Measurements from ENCODE around the gene CR1L. TPM values are rescaled to one million over a fixed set of nuclear protein-coding genes. Genes with fewer than 3 reads are reported as not detected.
"Not testable (repeated sequence)": the region's sequence is repeated elsewhere in the genome, so short reads cannot be mapped to it uniquely, and the experiment has no call there.

The CR1L gene
- total RNA-seq, 1 donor from 2014 or later = not detected

- Mint-ChIP-seq H3K27me3 (ENCODE audit: low read depth) (no peaks in the 10 kb centered on the region), H3K4me1 (peaks cover 30% of the 10 kb centered on the region), H3K9me3 (no peaks in the 10 kb centered on the region), H3K4me3 (no peak overlapping the region), H3K27ac (no peak overlapping the region), H3K36me3 (no peaks in the 10 kb centered on the region)
- TF ChIP-seq CTCF (IDR thresholded peaks at IDR 0.05; ENCODE audit: unreplicated experiment) = no peak
- no peak for DNase-seq (ENCODE audit: low spot score in 2 of 2, unreplicated experiment in 2 of 2)
Measured at GRCh38 chr1:207747627-207748492, 102.9 kb downstream of the CR1L start.

DNA sequence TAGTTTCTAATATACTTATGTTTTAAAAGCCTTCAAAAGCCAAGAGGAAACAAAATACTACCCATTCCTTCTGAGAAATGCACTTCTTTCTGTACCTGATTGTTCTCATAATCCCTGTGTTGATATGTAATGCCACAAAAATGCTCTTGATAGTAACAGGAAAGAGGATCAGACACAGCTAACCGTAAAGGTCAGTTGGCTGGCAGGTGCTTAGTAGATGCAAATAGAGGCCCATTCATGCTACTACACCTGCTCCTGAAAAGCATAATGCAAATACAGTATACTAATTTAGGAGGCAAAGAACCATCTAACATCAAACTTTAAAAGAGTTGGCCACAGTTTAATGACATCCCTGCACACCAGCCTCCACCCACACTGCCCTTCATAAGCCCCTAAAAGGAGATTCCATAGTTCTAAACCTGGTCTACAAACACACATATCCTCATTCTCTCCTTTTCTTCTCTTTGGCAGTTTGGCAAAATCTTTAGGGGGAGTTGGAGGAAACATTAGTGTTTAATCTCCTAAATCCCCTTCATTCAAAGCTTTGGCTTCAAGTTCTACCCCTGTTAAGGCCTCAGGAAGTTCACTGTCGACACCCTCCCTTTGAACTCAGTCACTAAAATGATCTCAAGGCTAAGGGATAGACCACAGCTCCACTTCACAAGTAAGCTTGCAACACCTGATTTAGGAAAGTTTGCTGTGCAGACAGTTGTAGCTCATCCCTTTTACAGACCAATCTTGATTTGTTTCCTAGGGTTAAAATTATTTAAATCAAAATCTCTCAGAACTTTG is 104.0 kb downstream of the CR1L start:
- peaks cover 40% of the 10 kb centered on the region for H3K4me1 Mint-ChIP-seq
- H3K9me3 Mint-ChIP-seq = no peaks in the 10 kb centered on the region
- H3K4me3 Mint-ChIP-seq = no peak overlapping the region
- TF ChIP-seq CTCF (IDR thresholded peaks at IDR 0.05; ENCODE audit: unreplicated experiment) = no peak
- no peaks in the 10 kb centered on the region for H3K27me3 Mint-ChIP-seq (ENCODE audit: low read depth)
- no peak for DNase-seq (ENCODE audit: low spot score in 2 of 2, unreplicated experiment in 2 of 2)
- H3K36me3 Mint-ChIP-seq = no peaks in the 10 kb centered on the region
- peak overlapping the region; percentile 36 for H3K27ac Mint-ChIP-seq

DNA sequence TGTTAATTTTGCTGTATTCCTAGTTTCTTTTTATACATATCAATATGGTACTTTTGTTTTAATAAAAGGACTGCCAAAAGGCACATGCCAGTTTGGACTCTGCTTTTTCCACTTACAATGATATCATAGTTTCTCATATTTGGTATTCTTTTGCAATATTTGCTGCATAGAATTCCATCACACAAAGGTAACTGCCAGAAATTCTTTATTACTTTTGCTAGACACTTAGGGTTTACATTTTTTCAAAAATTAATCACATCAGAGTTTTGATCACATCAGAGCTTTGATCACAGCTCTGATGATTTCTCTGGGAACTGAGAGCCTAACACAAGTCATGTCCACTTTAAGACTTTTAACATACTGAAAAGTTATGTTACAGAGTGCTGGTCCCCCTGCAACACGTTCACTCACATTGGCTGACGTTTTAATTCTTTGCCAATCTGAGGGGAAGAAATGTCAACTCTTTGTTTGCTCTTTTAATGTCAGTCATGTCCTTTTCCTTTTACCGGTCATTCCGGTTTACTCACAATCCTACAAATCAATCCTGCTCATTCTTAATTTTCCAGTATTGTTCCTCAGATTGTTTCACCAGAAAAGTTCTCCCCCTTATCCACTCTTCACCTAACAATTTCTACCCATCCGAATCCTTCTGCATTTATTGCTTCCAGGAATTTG is 105.8 kb downstream of the CR1L start:
- H3K4me3 Mint-ChIP-seq = peak overlapping the region; percentile 100
- H3K27me3 Mint-ChIP-seq (ENCODE audit: low read depth) = no peaks in the 10 kb centered on the region
- no peaks in the 10 kb centered on the region for H3K36me3 Mint-ChIP-seq
- peak overlapping the region; percentile 99 for H3K27ac Mint-ChIP-seq
- DNase-seq (ENCODE audit: low spot score in 2 of 2, unreplicated experiment in 2 of 2) = no peak
- TF ChIP-seq CTCF (IDR thresholded peaks at IDR 0.05; ENCODE audit: unreplicated experiment) = no peak
- H3K4me1 Mint-ChIP-seq = peaks cover 57% of the 10 kb centered on the region
- no peaks in the 10 kb centered on the region for H3K9me3 Mint-ChIP-seq

- DNase-seq (ENCODE audit: low spot score in 2 of 2, unreplicated experiment in 2 of 2); H3K36me3 Mint-ChIP-seq; H3K9me3 Mint-ChIP-seq; H3K27me3 Mint-ChIP-seq (ENCODE audit: low read depth): not testable (repeated sequence)
- peaks cover 62% of the 10 kb centered on the region for H3K4me1 Mint-ChIP-seq
- peak overlapping the region; percentile 99 for H3K27ac Mint-ChIP-seq
- peak overlapping the region; percentile 100 for H3K4me3 Mint-ChIP-seq
Measured at GRCh38 chr1:207751463-207751789, 106.5 kb downstream of the CR1L start.

DNA sequence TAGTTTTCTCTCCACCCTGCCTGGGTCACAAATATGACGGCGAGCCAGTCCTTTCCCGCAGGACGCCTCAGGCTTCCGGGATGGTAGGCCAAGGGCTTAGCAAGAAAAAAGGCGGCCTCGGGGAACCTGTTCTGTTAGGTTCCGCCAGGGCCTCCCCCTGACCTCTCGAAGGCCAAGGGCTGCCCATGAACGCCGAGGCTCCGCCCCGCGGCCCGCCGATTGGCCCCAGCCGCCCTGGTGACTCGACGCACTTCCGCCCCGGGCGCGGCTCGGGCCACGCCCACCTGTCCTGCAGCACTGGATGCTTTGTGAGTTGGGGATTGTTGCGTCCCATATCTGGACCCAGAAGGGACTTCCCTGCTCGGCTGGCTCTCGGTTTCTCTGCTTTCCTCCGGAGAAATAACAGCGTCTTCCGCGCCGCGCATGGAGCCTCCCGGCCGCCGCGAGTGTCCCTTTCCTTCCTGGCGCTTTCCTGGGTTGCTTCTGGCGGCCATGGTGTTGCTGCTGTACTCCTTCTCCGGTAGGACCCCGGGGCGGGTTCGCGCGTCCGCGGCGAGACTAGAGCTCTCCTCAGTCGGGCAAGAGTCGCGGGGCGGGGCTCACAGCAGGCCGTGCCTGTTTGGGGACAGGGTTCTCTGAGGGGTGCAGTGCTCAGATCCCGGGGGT is 107.0 kb downstream of the CR1L start, which contains the start of gene CD46:
Gene CD46 (plus strand): TSS at position 265 of the 666 bp plus-strand sequence. CDS start 159 bp downstream, at position 424.
- peak; percentile 82 to 92 for DNase-seq (ENCODE audit: low spot score in 2 of 2, unreplicated experiment in 2 of 2)
- Mint-ChIP-seq H3K27ac (peak within 1 kb of the TSS; percentile 99), H3K4me3 (peak within 1 kb of the TSS; percentile 100), H3K9me3 (no peaks in the 10 kb centered on the region), H3K36me3 (no peaks in the 10 kb centered on the region), H3K4me1 (peaks cover 67% of the 10 kb centered on the region), H3K27me3 (ENCODE audit: low read depth) (no peaks in the 10 kb centered on the region)
- TF ChIP-seq CTCF (IDR thresholded peaks at IDR 0.05; ENCODE audit: unreplicated experiment) = no peak

Data from mesothelial cell of epicardium (in vitro differentiated cells).